ENCODE measurements around the gene SLC39A6. TPM values are rescaled to one million over a fixed set of nuclear protein-coding genes. Genes with fewer than 3 reads are reported as not detected.

Gene SLC39A6
- polyA plus RNA-seq, 2 of the 4 experiments (the other 2 are of a cell fraction), result 49.1 to 68.0 TPM

GRCh38 chr18:36114738-36115137 is 14.4 kb downstream of the SLC39A6 start:
- ATAC-seq (no peak), FAIRE-seq (no peak), DNase-seq (ENCODE audit: low read depth in 1 of 2, low spot score in 1 of 2) (no peak)
- ChIA-PET POLR2A (no interaction called here), CTCF (interaction anchor here (0.7 kb wide), 1 partner anchor 127 kb away, joined by 4 read pairs; no protein-coding TSS in a partner anchor)
- Histone ChIP-seq H3K4me3 (no peak overlapping the region), H3K27ac (no peak overlapping the region), H3K9me3 (no peaks in the 10 kb centered on the region), H3K4me1 (no peaks in the 10 kb centered on the region), H3K4me2 (no peak overlapping the region)
- TF ChIP-seq HOXB5 (CRISPR knock-in tag; IDR thresholded peaks at IDR 0.05), result no peak
- no peak for TF ChIP-seq NFE2L2 (conservative IDR thresholded peaks at IDR 0.05; ENCODE audit: low read length)
- 62% methylated on average over 1 of the region's 1 CpG for WGBS (ENCODE audit: missing lambda C conversion rate)

- POLR2A ChIA-PET, result no interaction called here
These were observed 14.9 kb downstream of the SLC39A6 start for GRCh38 chr18:36114251-36114650.

GRCh38 chr18:36112302-36112701 is 16.8 kb downstream of the SLC39A6 start:
- H3K9me3 ChIP-seq, result no peaks in the 10 kb centered on the region
- FAIRE-seq, result no peak
- H3K4me1 ChIP-seq, result no peaks in the 10 kb centered on the region
- ATAC-seq, result no peak
- CTCF ChIA-PET, result no interaction called here
- no peak overlapping the region for H3K4me2 ChIP-seq
- DNase-seq (ENCODE audit: low read depth in 1 of 2, low spot score in 1 of 2), result no peak
- no peak overlapping the region for H3K27ac ChIP-seq
- no peak overlapping the region for H3K4me3 ChIP-seq
- TF ChIP-seq KDM5A (IDR thresholded peaks at IDR 0.05) (no peak), CHD4 (IDR thresholded peaks at IDR 0.05; ENCODE audit: borderline replicate concordance) (no peak), TFCP2L1 (CRISPR knock-in tag; IDR thresholded peaks at IDR 0.05) (no peak), RCOR1 (IDR thresholded peaks at IDR 0.05; ENCODE audit: low read depth, low read length) (no peak), NPAS2 (CRISPR knock-in tag; IDR thresholded peaks at IDR 0.05; ENCODE audit: borderline replicate concordance) (no peak), CBX2 (IDR thresholded peaks at IDR 0.05; ENCODE audit: borderline replicate concordance, low read depth) (no peak), EHF (CRISPR knock-in tag; IDR thresholded peaks at IDR 0.05) (no peak), ZFP36 (IDR thresholded peaks at IDR 0.05; ENCODE audit: borderline replicate concordance, partially characterized antibody) (no peak), POLR2A (IDR thresholded peaks at IDR 0.05; ENCODE audit: low read length) (no peak), HOXB13 (CRISPR knock-in tag; IDR thresholded peaks at IDR 0.05; ENCODE audit: low read depth) (no peak), MAZ (IDR thresholded peaks at IDR 0.05; ENCODE audit: borderline replicate concordance, low read depth, low read length) (no peak)
- POLR2A ChIA-PET, result interaction anchor here (0.6 to 1.0 kb wide), 2 partner anchors 16 to 22 kb away, joined by 3 to 8 read pairs; no protein-coding TSS in a partner anchor

More at GRCh38 chr18:36114251-36114650, 14.9 kb downstream of the SLC39A6 start:
- Histone ChIP-seq H3K4me2 (no peak overlapping the region), H3K9me3 (no peaks in the 10 kb centered on the region), H3K27ac (no peak overlapping the region), H3K4me3 (no peak overlapping the region), H3K4me1 (no peaks in the 10 kb centered on the region)
- DNase-seq (ENCODE audit: low read depth in 1 of 2, low spot score in 1 of 2), result no peak
- CTCF ChIA-PET, result interaction anchor here (1.4 kb wide), 1 partner anchor 37 kb away, joined by 3 read pairs; no protein-coding TSS in a partner anchor
- no peak for FAIRE-seq
- WGBS (ENCODE audit: missing lambda C conversion rate), result 92% methylated on average over 4 of the region's 4 CpGs
- no peak for ATAC-seq
- TF ChIP-seq ZSCAN20 (CRISPR knock-in tag; IDR thresholded peaks at IDR 0.05), result no peak
- TF ChIP-seq PHF8 (IDR thresholded peaks at IDR 0.05; ENCODE audit: borderline replicate concordance, low read depth), result no peak
- no peak for TF ChIP-seq HOXA7 (CRISPR knock-in tag; IDR thresholded peaks at IDR 0.05)
- TF ChIP-seq RARB (CRISPR knock-in tag; IDR thresholded peaks at IDR 0.05), result no peak
- no peak for TF ChIP-seq RCOR1 (IDR thresholded peaks at IDR 0.05; ENCODE audit: low read depth, low read length)
- no peak for TF ChIP-seq RNF2 (IDR thresholded peaks at IDR 0.05; ENCODE audit: borderline replicate concordance, low read depth)
- no peak for TF ChIP-seq POLR2A (IDR thresholded peaks at IDR 0.05; ENCODE audit: low read length)
- no peak for TF ChIP-seq BHLHE40 (IDR thresholded peaks at IDR 0.05; ENCODE audit: low read depth, low read length)
- TF ChIP-seq ESRRA (IDR thresholded peaks at IDR 0.05; ENCODE audit: borderline replicate concordance, low read length), result no peak
- no peak for TF ChIP-seq PBX3 (IDR thresholded peaks at IDR 0.05)
- no peak for TF ChIP-seq TP53 (CRISPR knock-in tag; IDR thresholded peaks at IDR 0.05)
- TF ChIP-seq EP300 (IDR thresholded peaks at IDR 0.05), result no peak
- TF ChIP-seq SMC3 (IDR thresholded peaks at IDR 0.05), result no peak
- no peak for TF ChIP-seq BCL3 (IDR thresholded peaks at IDR 0.05)
- TF ChIP-seq MAX (IDR thresholded peaks at IDR 0.05), result no peak
- no peak for TF ChIP-seq JUN (IDR thresholded peaks at IDR 0.05)
- no peak for TF ChIP-seq JUNB (IDR thresholded peaks at IDR 0.05)

Measured in A549 (cell line).